Measurements from ENCODE around the gene ARFGAP2. TPM values are rescaled to one million over a fixed set of nuclear protein-coding genes. Genes with fewer than 3 reads are reported as not detected.

ARFGAP2 gene
- total and polyA plus RNA-seq, 2 donors (not counting 3 experiments of a cell fraction or from before 2014, with no cell fraction given): 78.9 to 108 TPM

- H3K27me3 ChIP-seq (ENCODE audit: control insufficient read depth in 2 of 2, insufficient read depth in 2 of 2, low read length in 2 of 2): no peaks in the 10 kb centered on the region
- peaks cover 15% of the 10 kb centered on the region for H3K4me1 ChIP-seq (ENCODE audit: control insufficient read depth, extremely low read depth, insufficient read depth, low read length)
- peaks cover 15% of the 10 kb centered on the region for H3K79me2 ChIP-seq (ENCODE audit: control insufficient read depth, insufficient read depth, low read length)
- no peak overlapping the region for H2AFZ ChIP-seq (ENCODE audit: low read depth, low read length)
- POLR2A ChIA-PET: no interaction called here
- no peak overlapping the region for H3K27ac ChIP-seq (ENCODE audit: insufficient read depth, low read depth, low read length)
- no peak overlapping the region for H3K4me2 ChIP-seq (ENCODE audit: insufficient read depth, low read length)
- no peaks in the 10 kb centered on the region for H4K20me1 ChIP-seq (replicated peaks; ENCODE audit: control insufficient read depth, extremely low read depth, insufficient read depth, low read length)
- peaks cover under 1 to 9% of the 10 kb centered on the region in 2 experiments for H3K36me3 ChIP-seq (ENCODE audit: control insufficient read depth in 2 of 2, extremely low read depth in 1 of 2, insufficient read depth in 2 of 2, low read length in 2 of 2)
- intact Hi-C loops (cut with micrococcal nuclease) (no loop called here), dilution Hi-C loops (cut with MboI; ENCODE audit: extremely low pct_ligation_motif_present, low sequenced_read_pairs) (no loop called here)
- FAIRE-seq: no peak
- no peak overlapping the region for H3K4me3 ChIP-seq (replicated peaks in 1 of 3; ENCODE audit: insufficient read depth in 1 of 3, low read depth in 1 of 3, low read length in 3 of 3)
- no peak overlapping the region for H3K9ac ChIP-seq (replicated peaks; ENCODE audit: extremely low read depth, insufficient read depth, low read length)
- no peaks in the 10 kb centered on the region for H3K9me1 ChIP-seq (replicated peaks; ENCODE audit: control insufficient read depth, extremely low read depth, insufficient read depth, low read length)
- CTCF ChIA-PET: interaction anchor here (0.6 to 5.3 kb wide), 22 partner anchors 15 to 300 kb away, joined by 3 to 67 read pairs (median 4); partner anchors contain the start of genes ACP2, DDB2, MYBPC3 and NR1H3
- no peaks in the 10 kb centered on the region for H3K9me3 ChIP-seq (replicated peaks; ENCODE audit: control insufficient read depth, insufficient read depth, low read length)
- no TSS peak for BruUV-seq (replicated peaks)
- no peak for DNase-seq (ENCODE audit: low read depth, low spot score)
- no peak for TF ChIP-seq JUN (IDR thresholded peaks at IDR 0.05; ENCODE audit: borderline replicate concordance, insufficient read depth, insufficient read length, low read depth)
- no peak for TF ChIP-seq FOS (IDR thresholded peaks at IDR 0.05; ENCODE audit: borderline replicate concordance, insufficient read depth, low read length)
- no peak for TF ChIP-seq CTCF (IDR thresholded peaks at IDR 0.05; ENCODE audit: extremely low read depth in 1 of 2, insufficient read depth in 1 of 2, low read depth in 1 of 2, low read length in 2 of 2)
- TF ChIP-seq MAX (IDR thresholded peaks at IDR 0.05; ENCODE audit: insufficient read depth, insufficient read length): no peak
- TF ChIP-seq POLR2AphosphoS5 (IDR thresholded peaks at IDR 0.05; ENCODE audit: insufficient read depth, low read depth, low read length): no peak
- TF ChIP-seq EZH2 (IDR thresholded peaks at IDR 0.05; ENCODE audit: borderline replicate concordance, low read depth, low read length, severe bottlenecking): no peak
- no peak for TF ChIP-seq POLR2A (IDR thresholded peaks at IDR 0.05; ENCODE audit: low read depth, low read length)
- no peak for TF ChIP-seq MYC (IDR thresholded peaks at IDR 0.05; ENCODE audit: low read depth, low read length)
- TF ChIP-seq GATA2 (IDR thresholded peaks at IDR 0.05; ENCODE audit: insufficient read depth, insufficient read length, low read depth, low read length): no peak
Measured at GRCh38 chr11:47180006-47180787, 3.5 kb upstream of the ARFGAP2 start.
